Hematopoietic multipotent progenitor cell treated with erythropoietin and hydrocortisone succinate and interleukin-3 and kit ligand, for 4 days (in vitro differentiated cells): Measurements from ENCODE around the gene DSG2.
"Not testable (repeated sequence)": the region's sequence is repeated elsewhere in the genome, so short reads cannot be mapped to it uniquely, and the experiment has no call there.

Source experiments
- DNase-seq: peaks from one replicate; pipeline ENCODE4 v3.0.0-alpha.2; 2015

DSG2 gene

GRCh38 chr18:31497836-31498573 lies at the start of gene DSG2:
Gene DSG2 (plus strand): TSS chr18:31498177. CDS start chr18:31498252, 75 bp downstream.
- DNase-seq: peak; percentile 75

- no peak for DNase-seq
These were observed 47.6 kb upstream of the DSG2 start for GRCh38 chr18:31450409-31450808.

- DNase-seq: no peak
These were observed 46.4 kb upstream of the DSG2 start for GRCh38 chr18:31451625-31452024.

GRCh38 chr18:31454066-31454708 lies 43.8 kb upstream of the DSG2 start:
- DNase-seq: no peak

GRCh38 chr18:31469629-31470028 lies 28.3 kb upstream of the DSG2 start:
- no peak for DNase-seq

GRCh38 chr18:31478688-31479087 lies 19.3 kb upstream of the DSG2 start:
- DNase-seq: no peak

- no peak for DNase-seq
These were observed 15.9 kb upstream of the DSG2 start for GRCh38 chr18:31482051-31482450.

- DNase-seq: no peak
These were observed 14.6 kb upstream of the DSG2 start for GRCh38 chr18:31483396-31483795.

- no peak for DNase-seq
These were observed 13.5 kb upstream of the DSG2 start for GRCh38 chr18:31484461-31484860.

- DNase-seq: no peak
These were observed 11.8 kb upstream of the DSG2 start for GRCh38 chr18:31486165-31486564.

- no peak for DNase-seq
These were observed 10.5 kb upstream of the DSG2 start for GRCh38 chr18:31487246-31488015.

GRCh38 chr18:31489311-31489710 lies 8.7 kb upstream of the DSG2 start:
- DNase-seq: no peak

- DNase-seq: no peak
These were observed 7.6 kb upstream of the DSG2 start for GRCh38 chr18:31490387-31490786.

- DNase-seq: no peak
These were observed 7.1 kb upstream of the DSG2 start for GRCh38 chr18:31490833-31491232.

- no peak for DNase-seq
These were observed 6.4 kb upstream of the DSG2 start for GRCh38 chr18:31491586-31491985.

GRCh38 chr18:31492671-31493070 lies 5.3 kb upstream of the DSG2 start:
- no peak for DNase-seq

GRCh38 chr18:31493171-31493570 lies 4.8 kb upstream of the DSG2 start:
- DNase-seq: no peak

- DNase-seq: no peak
These were observed 4.0 kb upstream of the DSG2 start for GRCh38 chr18:31493941-31494340.

GRCh38 chr18:31494705-31495244 lies 3.2 kb upstream of the DSG2 start:
- not testable (repeated sequence) for DNase-seq

- DNase-seq: no peak
These were observed 557 bp upstream of the DSG2 start for GRCh38 chr18:31497404-31497835.

GRCh38 chr18:31498574-31499524 lies 872 bp downstream of the DSG2 start:
- peak; percentile 45 for DNase-seq

- peak; percentile 35 for DNase-seq
These were observed 2.2 kb downstream of the DSG2 start for GRCh38 chr18:31500051-31500688.
